Vagina (tissue), 2 donors: ENCODE measurements around the gene TOB2. TPM values are rescaled to one million over a fixed set of nuclear protein-coding genes. Genes with fewer than 3 reads are reported as not detected.
"Not testable (repeated sequence)": the region's sequence is repeated elsewhere in the genome, so short reads cannot be mapped to it uniquely, and the experiment has no call there.

Experiments used
- DNase-seq, 2 donors: peaks; one replicate each; pipeline ENCODE4 v3.0.0-alpha.2; 2017; ENCODE audit errors: extremely low spot score in 2 of 2
- H3K27ac ChIP-seq: fragments of 200-600 bp; sonication (generic); one replicate; pipeline ENCODE4 v1.5.1; 2019
- H3K27me3 ChIP-seq: fragments of 200-600 bp; sonication (generic); one replicate; pipeline ENCODE4 v1.5.1; 2019
- H3K36me3 ChIP-seq, 2 donors: fragments of 200-600 bp; sonication (generic); one replicate each; pipeline ENCODE4 v1.5.1; 2017 to 2019
- H3K4me1 ChIP-seq: fragments of 200-600 bp; sonication (generic); one replicate; pipeline ENCODE4 v1.5.1; 2019
- H3K4me3 ChIP-seq, 2 donors: fragments of 200-600 bp; sonication (generic); 1 replicate in 1 of 2; 2 replicates in 1 of 2; pipeline ENCODE4 v1.5.1; 2016 to 2019
- H3K9me3 ChIP-seq: fragments of 200-600 bp; sonication (generic); one replicate; pipeline ENCODE4 v1.5.1; 2019
- CTCF ChIP-seq, 3 experiments: fragments of 450-650 bp in 2 of 3; fragments of 200-600 bp in 1 of 3; sonication (generic) in 1 of 3; IDR thresholded peaks; one replicate each; pipeline ENCODE4 v1.5.1; 2017 to 2019; ENCODE audit warnings: antibody characterized with exemption in 3 of 3, mild to moderate bottlenecking in 2 of 3, moderate library complexity in 2 of 3
- POLR2A ChIP-seq, 2 donors: fragments of 450-650 bp; IDR thresholded peaks; one replicate each; pipeline ENCODE4 v1.6.1; 2017; ENCODE audit warnings: antibody characterized with exemption in 2 of 2, mild to moderate bottlenecking in 2 of 2, moderate library complexity in 2 of 2
- POLR2AphosphoS5 ChIP-seq, 2 donors: sonication (generic); formaldehyde crosslinking; IDR thresholded peaks; one replicate each; pipeline ENCODE4 v1.9.0; 2017; ENCODE audit warnings: antibody characterized with exemption in 2 of 2, mild to moderate bottlenecking in 2 of 2, low read depth in 1 of 2; ENCODE audit not compliant: insufficient read depth in 1 of 2
- intact Hi-C: fragments of 100-400 bp; cut with DNase I; formaldehyde crosslinking; loops from one replicate; pipeline ENCODE4 v1.15.1; 2023
- total RNA-seq: library from RNA; depleted of rRNA; stranded (reverse); fragments of >200 nt; gene quantifications from one replicate; pipeline ENCODE4 v1.2.3, GENCODE V29; 2016

Gene TOB2
- total RNA-seq, 1 donor from 2014 or later, result 34.9 TPM

GRCh38 chr22:41407433-41407832 is 39.2 kb downstream of the TOB2 start:
- intact Hi-C loops, result no loop called here
- Histone ChIP-seq H3K4me3 (no peak overlapping the region), H3K36me3 (no peaks in the 10 kb centered on the region), H3K4me1 (peaks cover 37% of the 10 kb centered on the region), H3K9me3 (no peaks in the 10 kb centered on the region), H3K27me3 (no peaks in the 10 kb centered on the region), H3K27ac (no peak overlapping the region)
- TF ChIP-seq POLR2AphosphoS5 (IDR thresholded peaks at IDR 0.05; ENCODE audit: insufficient read depth in 1 of 2, low read depth in 1 of 2), result no peak
- no peak for TF ChIP-seq CTCF (IDR thresholded peaks at IDR 0.05)
- TF ChIP-seq POLR2A (IDR thresholded peaks at IDR 0.05), result no peak
- DNase-seq, result no peak

GRCh38 chr22:41406410-41406809 is 40.2 kb downstream of the TOB2 start:
- intact Hi-C loops, result no loop called here
- no peak overlapping the region for H3K27ac ChIP-seq
- H3K4me3 ChIP-seq, result no peak overlapping the region
- no peak for DNase-seq
- no peaks in the 10 kb centered on the region for H3K27me3 ChIP-seq
- no peaks in the 10 kb centered on the region for H3K36me3 ChIP-seq
- TF ChIP-seq POLR2AphosphoS5 (IDR thresholded peaks at IDR 0.05; ENCODE audit: insufficient read depth in 1 of 2, low read depth in 1 of 2) (no peak), POLR2A (IDR thresholded peaks at IDR 0.05) (no peak), CTCF (IDR thresholded peaks at IDR 0.05) (no peak)
- no peaks in the 10 kb centered on the region for H3K9me3 ChIP-seq
- H3K4me1 ChIP-seq, result peaks cover 35% of the 10 kb centered on the region

DNA sequence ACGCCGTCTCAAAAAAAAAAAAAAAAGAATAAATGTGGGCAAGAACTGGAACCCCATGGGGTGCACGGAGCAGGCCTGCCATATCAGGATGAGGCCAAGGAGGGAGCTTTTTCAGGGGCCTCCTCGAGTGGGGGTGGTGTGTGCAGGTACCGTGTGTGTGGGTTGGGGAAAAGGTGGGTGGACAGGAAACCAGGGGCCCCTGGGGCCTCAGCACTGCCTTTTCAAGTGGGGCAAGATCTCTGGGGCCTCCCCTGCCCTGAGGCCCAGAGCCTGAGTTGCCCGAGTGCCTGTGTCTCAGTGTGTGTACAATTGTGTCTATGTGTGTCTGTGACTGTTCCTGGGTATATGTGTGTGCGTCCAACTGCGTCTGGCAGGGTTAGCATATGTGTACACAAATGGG is 41.0 kb downstream of the TOB2 start:
- TF ChIP-seq POLR2AphosphoS5 (IDR thresholded peaks at IDR 0.05; ENCODE audit: insufficient read depth in 1 of 2, low read depth in 1 of 2) (no peak), CTCF (IDR thresholded peaks at IDR 0.05) (no peak)
- H3K27ac ChIP-seq, result no peak overlapping the region
- intact Hi-C loops, result loop anchor here (2.0 kb wide), 1 partner anchor 105 kb away; no protein-coding TSS in a partner anchor

GRCh38 chr22:41403532-41404318 is 42.9 kb downstream of the TOB2 start:
- Histone ChIP-seq H3K4me3 (no peak overlapping the region), H3K4me1 (peaks cover 20% of the 10 kb centered on the region), H3K27me3 (no peaks in the 10 kb centered on the region), H3K9me3 (no peaks in the 10 kb centered on the region), H3K36me3 (peaks cover 0 to 7% of the 10 kb centered on the region in 2 donors), H3K27ac (no peak overlapping the region)
- DNase-seq, result no peak
- intact Hi-C loops, result loop anchor here (2.0 kb wide), 1 partner anchor 107 kb away; no protein-coding TSS in a partner anchor
- TF ChIP-seq POLR2AphosphoS5 (IDR thresholded peaks at IDR 0.05; ENCODE audit: insufficient read depth in 1 of 2, low read depth in 1 of 2), result peak; percentile 79 to 82
- no peak for TF ChIP-seq POLR2A (IDR thresholded peaks at IDR 0.05)
- TF ChIP-seq CTCF (IDR thresholded peaks at IDR 0.05), result peak; percentile 90 to 97 (median 95)

More for the DNA sequence above, 41.0 kb downstream of the TOB2 start:
- H3K36me3 ChIP-seq, result no peaks in the 10 kb centered on the region
- no peak overlapping the region for H3K4me3 ChIP-seq
- no peaks in the 10 kb centered on the region for H3K27me3 ChIP-seq
- H3K4me1 ChIP-seq, result peaks cover 27% of the 10 kb centered on the region
- DNase-seq, result no peak
- no peaks in the 10 kb centered on the region for H3K9me3 ChIP-seq

GRCh38 chr22:41402851-41403250 is 43.8 kb downstream of the TOB2 start:
- H3K9me3 ChIP-seq, H3K4me3 ChIP-seq, H3K27ac ChIP-seq, intact Hi-C loops, H3K27me3 ChIP-seq, DNase-seq: not testable (repeated sequence)
- Histone ChIP-seq H3K36me3 (peaks cover 0 to 16% of the 10 kb centered on the region in 2 donors), H3K4me1 (peaks cover 20% of the 10 kb centered on the region)
